Natural killer cell (primary cell): ENCODE results near the gene ASIP. TPM values are rescaled to one million over a fixed set of nuclear protein-coding genes. Genes with fewer than 3 reads are reported as not detected.
A peak's percentile ranks its signal among the peaks of the same experiment; 100 is the strongest.

Source experiments
- ATAC-seq, 3 donors: fragments of 150-1000 bp in 2 of 3; fragments of 200-7000 bp in 1 of 3; cut with Tn5 transposase; 1 replicate in 1 of 3; 2 replicates in 2 of 3; pipeline ENCODE4 v1.10.0; 2021; ENCODE audit warnings: mild to moderate bottlenecking in 2 of 3, moderate library complexity in 2 of 3
- DNase-seq, 2 donors: peaks; one replicate each; pipeline versions ENCODE4 v3.0.0 to v3.0.0-alpha.2; 2013 to 2021; ENCODE audit warnings: mixed read lengths in 1 of 2
- H3K27ac ChIP-seq: one replicate; pipeline ENCODE4 v1.5.1; 2013; ENCODE audit warnings: mild to moderate bottlenecking, low read length
- H3K27me3 ChIP-seq: one replicate; pipeline ENCODE4 v1.6.1; 2013; ENCODE audit warnings: low read length; ENCODE audit not compliant: control insufficient read depth, insufficient read depth
- H3K36me3 ChIP-seq: one replicate; pipeline ENCODE4 v1.6.1; 2013; ENCODE audit warnings: low read length; ENCODE audit not compliant: control insufficient read depth, insufficient read depth
- H3K4me1 ChIP-seq: one replicate; pipeline ENCODE4 v1.6.1; 2013; ENCODE audit warnings: low read length; ENCODE audit not compliant: control insufficient read depth, insufficient read depth
- H3K4me3 ChIP-seq: one replicate; pipeline ENCODE4 v1.5.1; 2013; ENCODE audit warnings: low read length
- H3K9me3 ChIP-seq: one replicate; pipeline ENCODE4 v1.6.1; 2013; ENCODE audit warnings: low read length; ENCODE audit not compliant: control insufficient read depth, insufficient read depth
- H3K27ac Mint-ChIP-seq, 2 donors: one replicate each; pipeline ENCODE4 v1.8.0; 2022; ENCODE audit warnings: mild to moderate bottlenecking in 2 of 2, mixed read lengths in 2 of 2, moderate library complexity in 1 of 2
- H3K27me3 Mint-ChIP-seq, 2 donors: one replicate each; pipeline ENCODE4 v1.8.0; 2022; ENCODE audit warnings: low read depth in 2 of 2, mixed read lengths in 2 of 2
- H3K36me3 Mint-ChIP-seq: one replicate; pipeline ENCODE4 v1.8.0; 2022; ENCODE audit warnings: mixed read lengths
- H3K4me1 Mint-ChIP-seq, 2 donors: one replicate each; pipeline ENCODE4 v1.8.0; 2022; ENCODE audit warnings: mixed read lengths in 2 of 2
- H3K4me3 Mint-ChIP-seq: one replicate; pipeline ENCODE4 v1.8.0; 2022; ENCODE audit warnings: mild to moderate bottlenecking, moderate library complexity, mixed read lengths
- H3K9me3 Mint-ChIP-seq, 2 donors: one replicate each; pipeline ENCODE4 v1.8.0; 2022; ENCODE audit warnings: mixed read lengths in 2 of 2
- WGBS: methylation state at CpG from one replicate; pipeline ENCODE4 v1.1.7; 2013; ENCODE audit warnings: missing lambda C conversion rate; ENCODE audit not compliant: insufficient coverage; 5-methylcytosine and 5-hydroxymethylcytosine counted together
- intact Hi-C: fragments of 100-400 bp; cut with micrococcal nuclease; formaldehyde crosslinking; loops from one replicate; pipeline ENCODE4 v1.14.2; 2022
- total RNA-seq, 4 donors: library from RNA; stranded (reverse); fragments of 120-200 nt in 1 of 4; gene quantifications; one replicate each; pipeline versions ENCODE4 v1.2.3 to v1.2.4, GENCODE V29; 2013 to 2022
- TF ChIP-seq, protein P1 (sequence below): fragments of 200-600 bp; IDR thresholded peaks from one replicate; pipeline ENCODE4 v1.8.0; 2022; ENCODE audit warnings: antibody characterized with exemption

ASIP gene, protein sequence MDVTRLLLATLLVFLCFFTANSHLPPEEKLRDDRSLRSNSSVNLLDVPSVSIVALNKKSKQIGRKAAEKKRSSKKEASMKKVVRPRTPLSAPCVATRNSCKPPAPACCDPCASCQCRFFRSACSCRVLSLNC
- not detected for total RNA-seq
- not detected for total RNA-seq (2013)

DNA sequence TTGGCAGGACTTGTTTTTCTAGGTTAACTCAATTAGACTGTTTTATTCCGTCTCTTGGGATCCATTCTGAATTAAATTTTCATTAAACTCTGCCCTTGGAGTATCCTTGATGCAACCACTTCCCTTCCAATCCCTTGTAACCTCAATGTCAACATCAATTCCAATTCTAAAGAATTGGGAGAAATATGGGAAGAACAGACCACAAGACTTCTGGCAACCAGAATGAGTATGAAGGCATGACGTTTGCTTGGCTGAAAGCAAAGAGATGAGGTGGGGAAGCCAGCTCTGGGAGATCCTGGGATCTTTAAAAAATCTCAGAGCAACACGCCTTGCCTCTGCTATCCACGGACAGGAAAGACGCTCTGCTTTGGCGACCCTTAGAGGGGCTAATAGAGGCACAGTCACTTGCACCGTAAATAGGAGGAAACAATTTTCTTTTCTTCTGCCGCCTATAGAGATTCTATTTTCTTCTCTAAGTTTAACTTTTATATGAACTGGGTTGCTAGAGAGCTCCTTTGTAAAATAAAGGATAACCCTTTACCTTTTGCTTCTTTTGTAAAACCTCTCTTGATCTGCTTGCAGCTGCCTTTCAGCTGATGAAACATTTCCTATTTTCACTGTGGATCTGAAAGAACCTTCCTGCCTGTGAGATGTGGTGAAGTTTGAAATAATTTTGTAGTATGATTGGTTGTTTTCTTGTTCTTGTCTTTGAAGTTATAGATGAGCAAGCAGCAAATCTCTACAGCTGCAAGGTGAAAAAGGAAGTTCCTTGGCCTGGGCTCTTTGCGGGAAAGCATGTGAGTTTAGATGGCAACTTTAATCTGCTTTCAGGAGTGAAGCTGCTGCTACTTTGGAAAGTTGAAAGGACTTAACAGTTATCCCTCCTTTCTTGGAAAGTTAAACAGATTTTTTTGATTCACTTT, at the start of gene ASIP:
ASIP (plus strand) TSS at position 731 of the 923 bp plus-strand sequence. CDS start 18,952 bp downstream, outside the sequence.
- TF ChIP-seq, protein P1, sequence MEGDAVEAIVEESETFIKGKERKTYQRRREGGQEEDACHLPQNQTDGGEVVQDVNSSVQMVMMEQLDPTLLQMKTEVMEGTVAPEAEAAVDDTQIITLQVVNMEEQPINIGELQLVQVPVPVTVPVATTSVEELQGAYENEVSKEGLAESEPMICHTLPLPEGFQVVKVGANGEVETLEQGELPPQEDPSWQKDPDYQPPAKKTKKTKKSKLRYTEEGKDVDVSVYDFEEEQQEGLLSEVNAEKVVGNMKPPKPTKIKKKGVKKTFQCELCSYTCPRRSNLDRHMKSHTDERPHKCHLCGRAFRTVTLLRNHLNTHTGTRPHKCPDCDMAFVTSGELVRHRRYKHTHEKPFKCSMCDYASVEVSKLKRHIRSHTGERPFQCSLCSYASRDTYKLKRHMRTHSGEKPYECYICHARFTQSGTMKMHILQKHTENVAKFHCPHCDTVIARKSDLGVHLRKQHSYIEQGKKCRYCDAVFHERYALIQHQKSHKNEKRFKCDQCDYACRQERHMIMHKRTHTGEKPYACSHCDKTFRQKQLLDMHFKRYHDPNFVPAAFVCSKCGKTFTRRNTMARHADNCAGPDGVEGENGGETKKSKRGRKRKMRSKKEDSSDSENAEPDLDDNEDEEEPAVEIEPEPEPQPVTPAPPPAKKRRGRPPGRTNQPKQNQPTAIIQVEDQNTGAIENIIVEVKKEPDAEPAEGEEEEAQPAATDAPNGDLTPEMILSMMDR = no peak
- ATAC-seq = no peak
- WGBS = 62% methylated on average over 8 of the region's 9 CpGs
- Histone ChIP-seq H3K4me1 (no peaks in the 10 kb centered on the region), H3K27me3 (no peaks in the 10 kb centered on the region), H3K27ac (no peak within 1 kb of the TSS), H3K4me3 (no peak within 1 kb of the TSS), H3K36me3 (no peaks in the 10 kb centered on the region), H3K9me3 (no peaks in the 10 kb centered on the region)
- DNase-seq = peak in 1 of 2 donors; percentile 21
- no peaks in the 10 kb centered on the region for H3K4me1 Mint-ChIP-seq
- H3K27me3 Mint-ChIP-seq = peaks cover 15 to 37% of the 10 kb centered on the region in 2 donors
- H3K27ac Mint-ChIP-seq = no peak within 1 kb of the TSS
- H3K4me3 Mint-ChIP-seq = no peak within 1 kb of the TSS
- H3K36me3 Mint-ChIP-seq = peaks cover 14% of the 10 kb centered on the region
- peaks cover 2 to 5% of the 10 kb centered on the region in 2 donors for H3K9me3 Mint-ChIP-seq
- intact Hi-C loops = no loop called here

DNA sequence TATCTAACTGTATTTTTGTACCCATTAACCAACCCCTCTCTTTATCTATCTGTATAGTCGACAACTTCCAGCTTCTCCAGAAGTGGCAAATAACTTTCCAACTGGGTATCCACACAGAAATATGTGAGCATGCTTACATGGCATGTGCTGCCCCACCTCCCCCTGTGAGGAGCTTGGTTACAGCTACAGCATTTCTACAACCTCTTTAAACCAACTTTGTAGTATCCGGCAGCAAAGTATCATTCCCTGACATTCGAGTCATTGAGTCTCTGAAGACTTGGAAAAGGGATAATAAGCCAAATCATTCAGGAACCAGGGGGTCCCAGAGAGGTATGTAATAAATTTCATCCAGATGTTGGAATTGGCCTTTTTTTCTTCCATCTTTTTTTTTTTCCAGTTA, 48.2 kb upstream of the ASIP start:
- no peak overlapping the region for H3K27ac Mint-ChIP-seq
- ATAC-seq = no peak
- no peaks in the 10 kb centered on the region for H3K36me3 ChIP-seq
- H3K4me1 Mint-ChIP-seq = no peaks in the 10 kb centered on the region
- H3K4me3 ChIP-seq = no peak overlapping the region
- H3K27ac ChIP-seq = no peak overlapping the region
- peaks cover 2% of the 10 kb centered on the region for H3K27me3 ChIP-seq
- no peaks in the 10 kb centered on the region for H3K36me3 Mint-ChIP-seq
- DNase-seq = no peak
- no peaks in the 10 kb centered on the region for H3K9me3 Mint-ChIP-seq
- WGBS = 81% methylated on average over 3 of the region's 3 CpGs
- intact Hi-C loops = no loop called here
- no peak overlapping the region for H3K4me3 Mint-ChIP-seq
- TF ChIP-seq, protein P1 = no peak
- H3K4me1 ChIP-seq = no peaks in the 10 kb centered on the region
- no peaks in the 10 kb centered on the region for H3K9me3 ChIP-seq
- peaks cover 36 to 66% of the 10 kb centered on the region in 2 donors for H3K27me3 Mint-ChIP-seq

DNA sequence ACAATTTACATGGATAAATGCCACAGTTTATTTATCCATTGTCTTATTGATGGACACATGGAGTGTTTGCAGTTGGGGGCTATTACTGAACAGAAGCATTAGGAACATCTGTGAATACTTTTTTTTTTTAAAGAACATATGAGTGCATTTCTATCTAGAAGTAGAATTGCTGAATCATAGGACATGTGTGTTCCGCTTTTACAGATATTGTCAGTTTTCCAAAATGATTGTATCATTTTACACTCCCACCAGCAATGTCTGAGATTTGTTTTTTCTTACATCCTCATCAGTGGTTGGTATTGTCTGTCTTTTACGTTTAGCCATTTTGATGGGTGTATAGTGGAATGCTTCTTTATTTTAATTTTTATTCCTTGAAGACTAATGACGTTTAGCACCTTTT, 42.0 kb upstream of the ASIP start:
- H3K9me3 Mint-ChIP-seq = no peaks in the 10 kb centered on the region
- Histone ChIP-seq H3K9me3 (no peaks in the 10 kb centered on the region), H3K4me3 (no peak overlapping the region), H3K27me3 (peaks cover under 1% of the 10 kb centered on the region), H3K4me1 (no peaks in the 10 kb centered on the region), H3K27ac (no peak overlapping the region), H3K36me3 (no peaks in the 10 kb centered on the region)
- H3K27ac Mint-ChIP-seq = no peak overlapping the region
- no peak for DNase-seq
- no peak overlapping the region for H3K4me3 Mint-ChIP-seq
- no CpG with 5 or more reads among the region's 3 CpGs for WGBS
- intact Hi-C loops = no loop called here
- H3K4me1 Mint-ChIP-seq = no peaks in the 10 kb centered on the region
- TF ChIP-seq, protein P1 = no peak
- peaks cover 23 to 56% of the 10 kb centered on the region in 2 donors for H3K27me3 Mint-ChIP-seq
- ATAC-seq = no peak
- no peaks in the 10 kb centered on the region for H3K36me3 Mint-ChIP-seq
